Lower leg skin (tissue), 3 donors: ENCODE measurements around the gene NCOA1.

Experiments used
- POLR2A ChIP-seq, 2 donors: fragments of 450-650 bp; IDR thresholded peaks; one replicate each; pipeline ENCODE4 v1.6.1; 2016 to 2017; ENCODE audit warnings: antibody characterized with exemption in 2 of 2, mild to moderate bottlenecking in 1 of 2, moderate library complexity in 1 of 2
- TF ChIP-seq, protein P1 (sequence below), 3 donors: fragments of 450-650 bp; IDR thresholded peaks; one replicate each; pipeline ENCODE4 v1.5.1; 2016; ENCODE audit warnings: antibody characterized with exemption in 3 of 3, mild to moderate bottlenecking in 3 of 3, moderate library complexity in 2 of 3

DNA sequence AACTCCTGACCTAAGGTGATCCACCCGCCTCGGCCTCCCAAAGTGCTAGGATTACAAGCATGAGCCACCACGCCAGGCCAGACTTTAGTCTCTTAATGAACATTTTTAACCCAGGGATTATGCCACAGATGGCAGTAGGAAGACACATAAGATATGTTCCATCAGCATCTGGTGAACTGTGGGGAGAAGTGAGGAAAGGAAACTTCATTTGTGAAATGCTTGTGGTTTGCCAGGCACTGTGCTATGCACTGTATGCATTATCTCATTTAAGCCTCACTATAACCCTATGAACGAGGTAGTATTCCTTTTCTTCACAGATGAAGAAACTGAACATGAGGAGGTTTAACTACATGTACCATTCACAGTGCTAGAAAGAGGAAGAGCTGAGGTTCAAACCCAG, 272.8 kb downstream of the NCOA1 start:
- TF ChIP-seq, protein P1, sequence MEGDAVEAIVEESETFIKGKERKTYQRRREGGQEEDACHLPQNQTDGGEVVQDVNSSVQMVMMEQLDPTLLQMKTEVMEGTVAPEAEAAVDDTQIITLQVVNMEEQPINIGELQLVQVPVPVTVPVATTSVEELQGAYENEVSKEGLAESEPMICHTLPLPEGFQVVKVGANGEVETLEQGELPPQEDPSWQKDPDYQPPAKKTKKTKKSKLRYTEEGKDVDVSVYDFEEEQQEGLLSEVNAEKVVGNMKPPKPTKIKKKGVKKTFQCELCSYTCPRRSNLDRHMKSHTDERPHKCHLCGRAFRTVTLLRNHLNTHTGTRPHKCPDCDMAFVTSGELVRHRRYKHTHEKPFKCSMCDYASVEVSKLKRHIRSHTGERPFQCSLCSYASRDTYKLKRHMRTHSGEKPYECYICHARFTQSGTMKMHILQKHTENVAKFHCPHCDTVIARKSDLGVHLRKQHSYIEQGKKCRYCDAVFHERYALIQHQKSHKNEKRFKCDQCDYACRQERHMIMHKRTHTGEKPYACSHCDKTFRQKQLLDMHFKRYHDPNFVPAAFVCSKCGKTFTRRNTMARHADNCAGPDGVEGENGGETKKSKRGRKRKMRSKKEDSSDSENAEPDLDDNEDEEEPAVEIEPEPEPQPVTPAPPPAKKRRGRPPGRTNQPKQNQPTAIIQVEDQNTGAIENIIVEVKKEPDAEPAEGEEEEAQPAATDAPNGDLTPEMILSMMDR (IDR thresholded peaks at IDR 0.05): no peak
- no peak for TF ChIP-seq POLR2A (IDR thresholded peaks at IDR 0.05)
